Transverse colon (tissue), 4 donors: ENCODE measurements around the gene PACRG.

Experiments used
- EP300 ChIP-seq: sonication (generic); formaldehyde crosslinking; IDR thresholded peaks from one replicate; pipeline ENCODE4 v1.6.1; 2017; ENCODE audit warnings: antibody characterized with exemption, low read depth
- POLR2AphosphoS5 ChIP-seq, 3 donors: sonication (generic); formaldehyde crosslinking; IDR thresholded peaks; one replicate each; pipeline ENCODE4 v1.6.1; 2016; ENCODE audit warnings: antibody characterized with exemption in 3 of 3
- TF ChIP-seq, protein P1 (sequence below), 5 experiments: fragments of 200-600 bp in 3 of 5; fragments of 450-650 bp in 2 of 5; sonication (generic) in 3 of 5; IDR thresholded peaks; 1 replicate in 2 of 5; 2 replicates in 3 of 5; pipeline ENCODE4 v1.5.1; 2016 to 2017; ENCODE audit warnings: antibody characterized with exemption in 5 of 5, inconsistent platforms in 3 of 5, mild to moderate bottlenecking in 2 of 5, moderate library complexity in 1 of 5

DNA sequence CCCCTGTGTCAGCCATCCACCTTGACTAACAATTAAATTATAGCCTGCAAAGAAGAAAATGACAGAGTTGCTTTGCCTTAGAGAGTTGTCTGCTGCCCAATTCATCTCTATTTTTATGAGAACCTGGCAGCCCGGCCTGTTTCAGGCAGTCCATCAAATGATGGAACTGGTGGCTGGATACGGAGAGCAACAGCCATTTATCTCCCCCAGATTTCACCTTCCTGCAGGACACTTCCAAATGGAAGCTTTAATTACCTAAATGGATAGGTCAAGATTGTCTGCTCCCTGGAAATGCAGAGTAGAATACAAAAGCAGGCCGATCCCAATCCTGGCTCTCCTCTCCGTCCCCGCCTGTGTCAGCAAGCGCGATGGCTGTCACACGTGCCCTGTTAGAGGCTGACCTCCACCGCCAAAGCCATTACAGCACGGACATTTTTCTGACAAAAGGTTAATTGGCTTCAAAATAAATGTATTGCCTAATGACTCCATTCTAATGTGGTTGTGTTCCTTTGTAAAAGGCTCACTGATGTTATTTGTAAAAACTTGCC is 86.7 kb downstream of the PACRG start:
- TF ChIP-seq, protein P1, sequence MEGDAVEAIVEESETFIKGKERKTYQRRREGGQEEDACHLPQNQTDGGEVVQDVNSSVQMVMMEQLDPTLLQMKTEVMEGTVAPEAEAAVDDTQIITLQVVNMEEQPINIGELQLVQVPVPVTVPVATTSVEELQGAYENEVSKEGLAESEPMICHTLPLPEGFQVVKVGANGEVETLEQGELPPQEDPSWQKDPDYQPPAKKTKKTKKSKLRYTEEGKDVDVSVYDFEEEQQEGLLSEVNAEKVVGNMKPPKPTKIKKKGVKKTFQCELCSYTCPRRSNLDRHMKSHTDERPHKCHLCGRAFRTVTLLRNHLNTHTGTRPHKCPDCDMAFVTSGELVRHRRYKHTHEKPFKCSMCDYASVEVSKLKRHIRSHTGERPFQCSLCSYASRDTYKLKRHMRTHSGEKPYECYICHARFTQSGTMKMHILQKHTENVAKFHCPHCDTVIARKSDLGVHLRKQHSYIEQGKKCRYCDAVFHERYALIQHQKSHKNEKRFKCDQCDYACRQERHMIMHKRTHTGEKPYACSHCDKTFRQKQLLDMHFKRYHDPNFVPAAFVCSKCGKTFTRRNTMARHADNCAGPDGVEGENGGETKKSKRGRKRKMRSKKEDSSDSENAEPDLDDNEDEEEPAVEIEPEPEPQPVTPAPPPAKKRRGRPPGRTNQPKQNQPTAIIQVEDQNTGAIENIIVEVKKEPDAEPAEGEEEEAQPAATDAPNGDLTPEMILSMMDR (IDR thresholded peaks at IDR 0.05), result no peak
- TF ChIP-seq POLR2AphosphoS5 (IDR thresholded peaks at IDR 0.05) (no peak), EP300 (no peak)
